Keratinocyte (primary cell): ENCODE measurements around the gene PLGRKT. TPM values are rescaled to one million over a fixed set of nuclear protein-coding genes. Genes with fewer than 3 reads are reported as not detected.
A peak's percentile ranks its signal among the peaks of the same experiment; 100 is the strongest.

Experiments
- DNase-seq: peaks from one replicate; pipeline ENCODE4 v3.0.0-alpha.2; 2011; ENCODE audit warnings: low read depth, missing footprints, low spot score
- FAIRE-seq: peaks from 2 replicates; lab custom pipeline; 2011; peaks lifted over from hg19 to GRCh38; lab: Jason Lieb, UNC
- H2AFZ ChIP-seq: 2 replicates; pipeline ENCODE4 v1.6.0; 2012; ENCODE audit warnings: low read length, control low read depth, inconsistent platforms; ENCODE audit not compliant: control insufficient read depth
- H3K27ac ChIP-seq: 2 replicates; pipeline ENCODE4 v1.5.1; 2011; ENCODE audit warnings: low read length; ENCODE audit not compliant: control insufficient read depth, insufficient read depth
- H3K27me3 ChIP-seq: 3 replicates; pipeline ENCODE4 v1.6.0; 2011; ENCODE audit warnings: low read length; ENCODE audit not compliant: control insufficient read depth, insufficient read depth; ENCODE audit errors: extremely low read depth
- H3K36me3 ChIP-seq, 2 experiments: 2 replicates in 1 of 2; 3 replicates in 1 of 2; pipeline ENCODE4 v1.5.1; 2011; ENCODE audit warnings: low read length in 2 of 2, mild to moderate bottlenecking in 1 of 2; ENCODE audit not compliant: control insufficient read depth in 2 of 2, insufficient read depth in 2 of 2; ENCODE audit errors: extremely low read depth in 1 of 2
- H3K4me1 ChIP-seq: 3 replicates; pipeline ENCODE4 v1.5.1; 2011; ENCODE audit warnings: low read length; ENCODE audit not compliant: control insufficient read depth, insufficient read depth; ENCODE audit errors: extremely low read depth
- H3K4me2 ChIP-seq: 3 replicates; pipeline ENCODE4 v1.6.0; 2011; ENCODE audit warnings: low read depth, low read length; ENCODE audit not compliant: control insufficient read depth, insufficient read depth; ENCODE audit errors: extremely low read depth
- H3K4me3 ChIP-seq, 3 experiments: fragments of 200-600 bp in 1 of 3; sonication (generic) in 1 of 3; 2 replicates in 2 of 3; 3 replicates in 1 of 3; pipeline ENCODE4 v1.5.1; 2011 to 2016; ENCODE audit warnings: low read length in 3 of 3, mild to moderate bottlenecking in 3 of 3, control low read depth in 2 of 3, inconsistent platforms in 1 of 3, low read depth in 1 of 3, mixed read lengths in 1 of 3, mixed run types in 1 of 3, moderate library complexity in 1 of 3; ENCODE audit not compliant: control insufficient read depth in 2 of 3, insufficient read depth in 2 of 3; ENCODE audit errors: extremely low read depth in 1 of 3
- H3K79me2 ChIP-seq: 2 replicates; pipeline ENCODE4 v1.6.0; 2012; ENCODE audit warnings: low read length; ENCODE audit not compliant: control insufficient read depth, insufficient read depth
- H3K9ac ChIP-seq: 3 replicates; pipeline ENCODE4 v1.6.0; 2011; ENCODE audit warnings: low read length; ENCODE audit not compliant: control insufficient read depth, insufficient read depth; ENCODE audit errors: extremely low read depth
- H3K9me1 ChIP-seq: 3 replicates; pipeline ENCODE4 v1.6.0; 2011; ENCODE audit warnings: low read length; ENCODE audit not compliant: control insufficient read depth, insufficient read depth; ENCODE audit errors: extremely low read depth
- H3K9me3 ChIP-seq: 2 replicates; pipeline ENCODE4 v1.5.1; 2012; ENCODE audit warnings: low read depth, low read length; ENCODE audit not compliant: control insufficient read depth
- H4K20me1 ChIP-seq: 3 replicates; pipeline ENCODE4 v1.6.0; 2011; ENCODE audit warnings: low read length; ENCODE audit not compliant: control insufficient read depth, insufficient read depth; ENCODE audit errors: extremely low read depth
- CTCF ChIP-seq, 3 experiments: IDR thresholded peaks in 1 of 3; conservative IDR thresholded peaks in 1 of 3; optimal IDR thresholded peaks in 1 of 3; 2 replicates in 2 of 3; 3 replicates in 1 of 3; pipeline versions ENCODE3 to v1.5.1; 2011; ENCODE audit warnings: low read length in 3 of 3, mild to moderate bottlenecking in 3 of 3, moderate library complexity in 2 of 3, control low read depth in 1 of 3, inconsistent platforms in 1 of 3; ENCODE audit not compliant: insufficient read depth in 2 of 3; ENCODE audit errors: extremely low read depth in 1 of 3
- EZH2 ChIP-seq: IDR thresholded peaks from one replicate; pipeline ENCODE4 v1.6.1; 2012; ENCODE audit warnings: inconsistent platforms, mild to moderate bottlenecking, low read length, moderate library complexity
- dilution Hi-C: fragments of 300-500 bp; cut with MboI; formaldehyde crosslinking; loops from one replicate; pipeline ENCODE4 v1.7.0; 2020; ENCODE audit warnings: low sequenced_read_pairs; ENCODE audit not compliant: extremely low pct_ligation_motif_present
- polyA plus RNA-seq, 5 experiments: library from polyadenylated mRNA; depleted of rRNA in 3 of 5; stranded (reverse) in 3 of 5; stranded (forward) in 1 of 5; unstranded in 1 of 5; fragments of >200 nt; gene quantifications; 1 replicate in 1 of 5; 2 replicates in 3 of 5; 3 replicates in 1 of 5; pipeline versions ENCODE4 v1.2.1 to v1.2.3, GENCODE V29; 2011 to 2012; ENCODE audit warnings: missing spikeins in 2 of 5, low read depth in 1 of 5, low replicate concordance in 1 of 5

Gene PLGRKT
- polyA plus RNA-seq, 1 donor (not counting 4 experiments of a cell fraction or from before 2014, with no cell fraction given) = 35.2 TPM

- FAIRE-seq (peak; percentile 44), DNase-seq (no peak)
- Histone ChIP-seq H3K79me2 (peaks cover 41% of the 10 kb centered on the region), H4K20me1 (no peaks in the 10 kb centered on the region), H3K4me3 (peak overlapping the region in 2 of 3 experiments; percentile 93 to 99), H3K4me2 (peak overlapping the region; percentile 99), H3K27me3 (no peaks in the 10 kb centered on the region), H3K36me3 (no peaks in the 10 kb centered on the region), H3K9me3 (no peaks in the 10 kb centered on the region), H3K9ac (peak overlapping the region; percentile 74), H3K9me1 (no peaks in the 10 kb centered on the region), H3K27ac (peak overlapping the region; percentile 73), H3K4me1 (peaks cover 55% of the 10 kb centered on the region), H2AFZ (peak overlapping the region; percentile 75)
- dilution Hi-C loops = no loop called here
- no peak for TF ChIP-seq CTCF (optimal IDR thresholded peaks at IDR 0.05 in 1 of 3, IDR thresholded peaks at IDR 0.05 in 1 of 3, conservative IDR thresholded peaks at IDR 0.05 in 1 of 3; ENCODE audit: extremely low read depth in 1 of 3, insufficient read depth in 2 of 3, low read length in 3 of 3)
- TF ChIP-seq EZH2 = no peak
Observed at GRCh38 chr9:5448461-5449435, 11.0 kb upstream of the PLGRKT start.

- FAIRE-seq = no peak
- Histone ChIP-seq H3K4me1 (peaks cover 47% of the 10 kb centered on the region), H3K36me3 (no peaks in the 10 kb centered on the region), H3K79me2 (peaks cover 34% of the 10 kb centered on the region), H3K4me2 (no peak overlapping the region), H3K27me3 (no peaks in the 10 kb centered on the region), H3K9ac (no peak overlapping the region), H3K9me1 (no peaks in the 10 kb centered on the region), H2AFZ (peak overlapping the region; percentile 37), H3K27ac (no peak overlapping the region), H3K9me3 (no peaks in the 10 kb centered on the region), H4K20me1 (no peaks in the 10 kb centered on the region), H3K4me3 (no peak overlapping the region)
- TF ChIP-seq CTCF (optimal IDR thresholded peaks at IDR 0.05 in 1 of 3, IDR thresholded peaks at IDR 0.05 in 1 of 3, conservative IDR thresholded peaks at IDR 0.05 in 1 of 3; ENCODE audit: extremely low read depth in 1 of 3, insufficient read depth in 2 of 3, low read length in 3 of 3) (no peak), EZH2 (no peak)
- dilution Hi-C loops = no loop called here
- DNase-seq = no peak
Observed at GRCh38 chr9:5448016-5448415, 10.3 kb upstream of the PLGRKT start.
